Stimulated activated CD4-positive, alpha-beta T cell treated with anti-CD3 and anti-CD28 coated beads, Interleukin-2, amount 100 ng/mL, for 48 hours (primary cell): ENCODE measurements around the gene CKAP5.
"Not testable (repeated sequence)": the region's sequence is repeated elsewhere in the genome, so short reads cannot be mapped to it uniquely, and the experiment has no call there.

ENCODE experiments used
- DNase-seq, 2 donors: peaks; one replicate each; pipeline ENCODE4 v3.0.0-alpha.2; 2020

Gene CKAP5

GRCh38 chr11:46850829-46851380, 4.8 kb upstream of the CKAP5 start:
- DNase-seq, result no peak

- no peak for DNase-seq
These were observed 3.6 kb upstream of the CKAP5 start for GRCh38 chr11:46849631-46850030.

- no peak for DNase-seq
These were observed 390 bp upstream of the CKAP5 start for GRCh38 chr11:46846510-46846830.

- no peak for DNase-seq
These were observed 690 bp downstream of the CKAP5 start for GRCh38 chr11:46845440-46845739.

GRCh38 chr11:46840116-46840515, 6.0 kb downstream of the CKAP5 start:
- no peak for DNase-seq

GRCh38 chr11:46838501-46838900, 7.6 kb downstream of the CKAP5 start:
- DNase-seq, result no peak

- DNase-seq, result no peak
These were observed 8.2 kb downstream of the CKAP5 start for GRCh38 chr11:46837860-46838259.

- DNase-seq, result no peak
These were observed 9.2 kb downstream of the CKAP5 start for GRCh38 chr11:46836870-46837269.

GRCh38 chr11:46836431-46836830, 9.6 kb downstream of the CKAP5 start:
- no peak for DNase-seq

- DNase-seq, result no peak
These were observed 10.2 kb downstream of the CKAP5 start for GRCh38 chr11:46835897-46836296.

GRCh38 chr11:46834821-46835220, 11.3 kb downstream of the CKAP5 start:
- no peak for DNase-seq

- no peak for DNase-seq
These were observed 13.4 kb downstream of the CKAP5 start for GRCh38 chr11:46832511-46833214.

GRCh38 chr11:46827995-46828394, 18.1 kb downstream of the CKAP5 start:
- no peak for DNase-seq

GRCh38 chr11:46826310-46827044, 19.6 kb downstream of the CKAP5 start:
- DNase-seq, result peak; percentile 61 to 64

GRCh38 chr11:46808799-46809431, 37.2 kb downstream of the CKAP5 start:
- DNase-seq, result no peak

GRCh38 chr11:46801694-46802470, 44.2 kb downstream of the CKAP5 start:
- no peak for DNase-seq

- no peak for DNase-seq
These were observed 45.9 kb downstream of the CKAP5 start for GRCh38 chr11:46800177-46800576.

- not testable (repeated sequence) for DNase-seq
These were observed 46.4 kb downstream of the CKAP5 start for GRCh38 chr11:46799725-46800124.

GRCh38 chr11:46778416-46778815, 67.7 kb downstream of the CKAP5 start:
- no peak for DNase-seq

- no peak for DNase-seq
These were observed 69.2 kb downstream of the CKAP5 start for GRCh38 chr11:46776878-46777277.

- no peak for DNase-seq
These were observed 76.4 kb downstream of the CKAP5 start for GRCh38 chr11:46769636-46770221.

- no peak for DNase-seq
These were observed 79.4 kb downstream of the CKAP5 start for GRCh38 chr11:46766656-46767055.

- DNase-seq, result no peak
These were observed 83.8 kb downstream of the CKAP5 start for GRCh38 chr11:46762248-46762647.
